Activated CD4-positive, alpha-beta T cell treated with anti-CD3 and anti-CD28 coated beads, Interleukin-2, amount 10 ng/mL, durations not matched to agents 7 days and 5 days (primary cell): Measurements from ENCODE around the gene ARID4B. TPM values are rescaled to one million over a fixed set of nuclear protein-coding genes. Genes with fewer than 3 reads are reported as not detected.
"Not testable (repeated sequence)": the region's sequence is repeated elsewhere in the genome, so short reads cannot be mapped to it uniquely, and the experiment has no call there.

Experiments
- CTCF ChIA-PET: fragments of 350-600 bp; sonication (Branson Sonifier 250); formaldehyde crosslinking; loops from one replicate; lab custom pipeline; 2021; ENCODE audit warnings: antibody characterized with exemption; lab: Charles Lee
- POLR2A ChIA-PET: fragments of 350-600 bp; sonication (Branson Sonifier 250); formaldehyde crosslinking; loops from one replicate; lab custom pipeline; 2021; ENCODE audit warnings: antibody characterized with exemption; lab: Charles Lee
- DNase-seq: peaks from one replicate; pipeline ENCODE4 v3.0.0-alpha.2; 2020
- H3K27ac Mint-ChIP-seq: one replicate; pipeline ENCODE4 v1.8.0; 2021; ENCODE audit warnings: mild to moderate bottlenecking, moderate library complexity, mixed read lengths
- H3K27me3 Mint-ChIP-seq: one replicate; pipeline ENCODE4 v1.8.0; 2021; ENCODE audit warnings: mixed read lengths
- H3K36me3 Mint-ChIP-seq: one replicate; pipeline ENCODE4 v1.8.0; 2021; ENCODE audit warnings: low read depth, mixed read lengths
- H3K4me1 Mint-ChIP-seq: one replicate; pipeline ENCODE4 v1.8.0; 2021; ENCODE audit warnings: mixed read lengths
- H3K4me3 Mint-ChIP-seq: one replicate; pipeline ENCODE4 v1.8.0; 2021; ENCODE audit warnings: mild to moderate bottlenecking, moderate library complexity, mixed read lengths
- H3K9me3 Mint-ChIP-seq: one replicate; pipeline ENCODE4 v1.8.0; 2021; ENCODE audit warnings: mixed read lengths
- total RNA-seq, 2 experiments: library from RNA; stranded (reverse); gene quantifications; one replicate each; pipeline ENCODE4 v1.2.3, GENCODE V29; 2021

ARID4B gene
- total RNA-seq, 2 experiments from 2014 or later = 43.7 to 47.3 TPM

DNA sequence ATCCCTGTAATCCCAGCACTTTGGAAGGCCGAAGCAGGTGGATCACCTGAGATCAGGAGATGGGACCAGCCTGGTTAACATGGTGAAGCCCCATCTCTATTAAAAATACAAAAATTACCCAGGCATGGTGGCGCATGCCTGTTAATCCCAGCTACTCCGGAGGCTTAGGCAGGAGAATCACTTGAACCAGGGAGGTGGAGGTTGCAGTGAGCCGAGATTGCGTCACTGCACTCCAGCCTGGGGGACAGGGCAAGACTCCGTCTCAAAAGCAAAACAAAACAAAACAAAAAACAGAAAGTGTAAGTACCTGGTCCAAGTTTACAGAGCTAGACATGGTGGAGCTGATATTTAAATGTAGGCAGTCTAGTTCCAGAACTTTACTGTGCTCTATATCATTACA lies 69.9 kb downstream of the ARID4B start:
- Mint-ChIP-seq H3K27ac (peak overlapping the region; percentile 46), H3K4me1 (peaks cover 36% of the 10 kb centered on the region), H3K36me3 (peaks cover 18% of the 10 kb centered on the region)
- DNase-seq, H3K27me3 Mint-ChIP-seq, H3K4me3 Mint-ChIP-seq, POLR2A ChIA-PET, H3K9me3 Mint-ChIP-seq: not testable (repeated sequence)
- CTCF ChIA-PET = interaction anchor here (0.7 to 1.3 kb wide), 6 partner anchors 9 to 247 kb away, joined by 3 to 5 read pairs (median 3); no protein-coding TSS in a partner anchor

DNA sequence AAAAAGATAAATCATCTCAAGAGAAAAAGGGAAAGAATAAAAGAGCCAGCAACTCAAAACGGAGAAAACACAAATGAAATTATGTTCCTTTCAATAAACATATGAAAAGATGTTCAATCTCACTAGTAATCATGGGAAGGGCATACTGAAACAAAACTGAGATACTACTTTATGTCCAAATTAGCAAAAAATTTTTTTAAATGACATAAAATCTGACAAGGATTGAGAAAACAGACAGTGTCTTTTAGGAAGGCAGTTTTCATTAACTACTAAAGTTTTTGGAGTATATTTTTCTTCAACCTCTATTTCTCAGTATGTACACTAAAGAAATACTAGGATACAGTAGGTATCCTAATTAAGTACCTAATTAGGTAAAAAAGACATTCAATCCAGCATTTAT lies 73.3 kb downstream of the ARID4B start:
- Mint-ChIP-seq H3K4me1 (peaks cover 32% of the 10 kb centered on the region), H3K4me3 (no peak overlapping the region), H3K27me3 (no peaks in the 10 kb centered on the region), H3K9me3 (no peaks in the 10 kb centered on the region), H3K36me3 (peaks cover 15% of the 10 kb centered on the region), H3K27ac (no peak overlapping the region)
- ChIA-PET POLR2A (no interaction called here), CTCF (interaction anchor here (1.0 kb wide), 1 partner anchor 161 kb away, joined by 3 read pairs; no protein-coding TSS in a partner anchor)
- no peak for DNase-seq

DNA sequence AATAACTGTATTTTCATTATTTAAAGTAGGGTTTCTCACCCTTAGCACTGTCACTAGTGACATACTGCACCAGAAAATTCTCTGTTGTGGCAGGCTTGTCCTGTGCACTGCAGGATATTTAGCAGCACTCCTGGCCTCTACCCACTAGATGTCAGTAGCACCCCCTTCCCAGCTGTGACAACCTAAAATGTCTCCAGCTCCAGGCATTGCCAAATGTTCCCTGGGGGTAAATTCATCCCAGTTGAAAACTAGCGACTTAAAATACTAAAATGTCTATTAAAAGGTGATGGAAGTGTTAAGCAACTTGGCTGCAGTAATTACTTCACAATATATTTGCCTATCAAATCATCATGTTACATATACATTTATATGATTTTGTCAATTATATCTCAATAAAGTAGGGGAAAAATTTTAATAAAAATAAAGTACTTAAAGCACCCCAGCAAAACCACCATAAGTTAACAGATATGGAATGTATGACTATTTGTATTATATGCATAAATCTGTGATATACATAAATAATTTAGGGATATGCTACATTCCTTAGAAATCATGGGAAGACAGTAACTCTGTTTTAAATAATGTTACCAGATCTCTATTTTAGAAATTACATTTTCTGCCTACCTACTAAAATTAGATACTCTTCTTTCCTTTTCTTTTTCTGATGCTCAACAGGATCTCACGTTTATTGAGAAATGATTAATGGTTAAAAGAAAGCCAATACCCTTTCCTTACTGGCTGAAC lies 74.6 kb downstream of the ARID4B start:
- H3K27ac Mint-ChIP-seq = no peak overlapping the region
- ChIA-PET POLR2A (no interaction called here), CTCF (interaction anchor here (0.7 to 2.1 kb wide), 3 partner anchors 155 to 251 kb away, joined by 3 to 7 read pairs (median 5); partner anchors contain the start of gene B3GALNT2)
- no peaks in the 10 kb centered on the region for H3K9me3 Mint-ChIP-seq
- H3K36me3 Mint-ChIP-seq = peaks cover 12% of the 10 kb centered on the region
- H3K4me1 Mint-ChIP-seq = peaks cover 22% of the 10 kb centered on the region
- no peak overlapping the region for H3K4me3 Mint-ChIP-seq
- peak; percentile 74 for DNase-seq
- H3K27me3 Mint-ChIP-seq = no peaks in the 10 kb centered on the region

DNA sequence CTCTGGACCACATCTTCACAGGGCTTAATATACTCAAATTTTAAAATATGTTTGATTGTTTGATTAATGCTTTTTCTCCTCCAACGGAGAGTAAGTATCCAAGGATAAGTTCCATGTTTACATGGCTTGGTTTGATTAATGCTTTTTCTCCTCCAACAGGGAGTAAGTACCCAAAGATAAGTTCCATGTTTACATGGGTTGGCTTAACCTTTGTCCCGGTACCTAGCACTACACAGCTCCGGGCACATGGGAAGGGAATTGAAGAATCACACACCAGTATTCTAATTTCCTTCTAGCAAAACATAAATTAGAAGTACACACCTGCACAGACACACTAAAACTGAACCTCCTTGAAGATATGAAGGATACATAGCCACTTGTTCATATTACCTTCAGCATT lies 77.5 kb downstream of the ARID4B start:
- CTCF ChIA-PET = interaction anchor here (0.6 to 1.0 kb wide), 3 partner anchors 126 to 324 kb away, joined by 3 to 6 read pairs (median 3); no protein-coding TSS in a partner anchor
- Mint-ChIP-seq H3K27me3 (no peaks in the 10 kb centered on the region), H3K27ac (no peak overlapping the region), H3K4me1 (peaks cover 26% of the 10 kb centered on the region), H3K4me3 (no peak overlapping the region), H3K36me3 (peaks cover 14% of the 10 kb centered on the region), H3K9me3 (no peaks in the 10 kb centered on the region)
- DNase-seq = no peak
- POLR2A ChIA-PET = interaction anchor here (0.7 kb wide), 1 partner anchor 357 kb away, joined by 4 read pairs; no protein-coding TSS in a partner anchor

DNA sequence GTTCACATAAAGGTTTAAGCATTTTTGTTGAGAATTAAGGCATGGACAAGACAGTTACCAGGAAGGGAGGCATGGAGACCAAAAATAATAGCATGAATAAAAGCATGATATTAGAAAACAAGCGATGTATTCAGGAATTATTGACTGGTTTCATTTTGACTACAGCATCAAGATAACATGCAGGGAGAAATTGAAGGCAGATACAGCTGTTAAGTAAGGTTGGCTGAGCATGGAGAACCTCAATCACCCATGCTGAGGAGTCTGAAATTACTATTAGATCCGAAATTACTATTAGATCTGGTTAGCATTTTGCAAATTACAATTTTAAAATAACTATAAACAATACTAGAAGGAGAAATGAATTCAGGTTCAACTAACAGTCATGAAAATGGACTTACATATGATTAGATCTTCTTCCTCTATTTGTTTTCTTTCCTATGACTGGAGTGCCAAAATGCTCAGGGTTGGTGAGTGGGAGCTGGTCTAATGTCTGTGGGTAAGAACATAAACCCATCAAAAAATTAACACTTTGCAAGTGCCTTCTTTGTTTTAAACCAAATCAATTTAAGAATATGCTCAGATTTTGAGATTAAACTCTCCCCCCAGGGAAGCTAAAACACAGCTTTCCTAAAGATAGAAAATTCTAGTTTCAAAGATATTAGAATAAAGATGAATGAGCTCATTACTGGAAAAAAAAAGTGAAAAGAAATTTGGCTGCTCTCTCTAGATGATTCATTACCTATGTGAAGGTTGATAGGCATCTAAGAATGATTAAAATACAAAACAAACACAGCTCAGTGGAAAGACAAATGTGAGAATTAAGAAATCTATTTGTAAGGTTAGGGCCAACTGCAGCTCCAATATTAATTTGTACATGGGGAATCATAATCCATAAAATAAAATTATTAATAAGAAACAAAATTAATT lies 81.7 kb downstream of the ARID4B start:
- H3K27ac Mint-ChIP-seq = peak overlapping the region; percentile 31
- peaks cover 35% of the 10 kb centered on the region for H3K4me1 Mint-ChIP-seq
- H3K9me3 Mint-ChIP-seq = no peaks in the 10 kb centered on the region
- CTCF ChIA-PET = interaction anchor here (1.0 to 1.5 kb wide), 2 partner anchors 12 to 15 kb away, joined by 4 read pairs; no protein-coding TSS in a partner anchor
- H3K4me3 Mint-ChIP-seq = no peak overlapping the region
- H3K27me3 Mint-ChIP-seq = no peaks in the 10 kb centered on the region
- peaks cover 26% of the 10 kb centered on the region for H3K36me3 Mint-ChIP-seq
- no peak for DNase-seq
- POLR2A ChIA-PET = interaction anchor here (0.7 kb wide), 1 partner anchor 85 kb away, joined by 3 read pairs; the partner anchor contains the start of gene RBM34

DNA sequence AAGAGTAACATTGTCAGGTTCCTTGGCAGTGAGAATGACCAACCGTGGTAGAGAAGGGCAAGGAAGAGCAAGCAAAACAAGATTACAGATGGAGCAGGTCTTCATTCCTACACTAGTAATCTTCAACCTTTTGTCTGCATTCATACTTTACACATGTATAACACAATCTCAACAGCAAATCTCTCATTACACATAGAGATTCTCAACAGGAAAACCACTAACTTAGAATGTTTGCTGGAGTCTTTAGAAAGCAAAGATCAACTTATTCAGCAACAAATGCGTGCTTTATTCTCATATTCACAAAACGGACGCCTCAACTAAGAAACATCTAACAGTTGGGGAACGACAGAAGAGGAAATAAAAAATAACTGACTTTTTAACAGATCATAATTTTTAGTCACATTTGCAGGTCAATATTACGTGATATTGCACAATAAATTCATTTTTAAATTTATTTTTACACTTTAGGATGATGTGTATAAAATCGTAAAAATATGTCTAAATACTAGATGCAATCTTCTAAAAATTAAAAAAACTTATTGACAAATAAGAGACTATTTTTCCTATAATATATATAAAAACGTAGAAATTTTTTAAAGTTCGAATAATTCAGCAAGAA lies 82.9 kb downstream of the ARID4B start:
- H3K9me3 Mint-ChIP-seq = no peaks in the 10 kb centered on the region
- H3K27ac Mint-ChIP-seq = peak overlapping the region; percentile 57
- no peak overlapping the region for H3K4me3 Mint-ChIP-seq
- CTCF ChIA-PET = no interaction called here
- peaks cover 45% of the 10 kb centered on the region for H3K4me1 Mint-ChIP-seq
- H3K27me3 Mint-ChIP-seq = no peaks in the 10 kb centered on the region
- peaks cover 28% of the 10 kb centered on the region for H3K36me3 Mint-ChIP-seq
- no peak for DNase-seq
- POLR2A ChIA-PET = no interaction called here

DNA sequence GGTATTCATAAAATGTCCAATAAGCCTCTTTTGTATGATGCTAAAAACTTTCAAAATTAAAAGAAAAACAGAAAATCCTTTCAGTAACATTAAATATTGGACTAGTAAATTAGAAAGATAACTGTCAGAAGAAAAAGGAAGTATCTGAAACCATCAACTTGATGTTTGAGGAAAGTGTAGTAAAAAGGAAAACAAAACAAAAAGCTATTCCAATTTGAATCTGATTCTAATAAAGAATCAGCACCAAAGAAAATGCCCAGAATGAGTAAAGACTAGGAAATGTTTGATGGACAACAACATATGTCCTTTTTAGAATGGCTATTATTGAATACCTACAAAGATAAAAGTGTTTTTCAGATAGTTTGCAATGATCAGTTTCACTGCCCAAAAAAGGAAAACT lies 87.0 kb downstream of the ARID4B start:
- H3K9me3 Mint-ChIP-seq = no peaks in the 10 kb centered on the region
- no peak overlapping the region for H3K27ac Mint-ChIP-seq
- no peak overlapping the region for H3K4me3 Mint-ChIP-seq
- POLR2A ChIA-PET = no interaction called here
- no peaks in the 10 kb centered on the region for H3K27me3 Mint-ChIP-seq
- peaks cover 41% of the 10 kb centered on the region for H3K4me1 Mint-ChIP-seq
- DNase-seq = no peak
- H3K36me3 Mint-ChIP-seq = peaks cover 40% of the 10 kb centered on the region
- CTCF ChIA-PET = no interaction called here

DNA sequence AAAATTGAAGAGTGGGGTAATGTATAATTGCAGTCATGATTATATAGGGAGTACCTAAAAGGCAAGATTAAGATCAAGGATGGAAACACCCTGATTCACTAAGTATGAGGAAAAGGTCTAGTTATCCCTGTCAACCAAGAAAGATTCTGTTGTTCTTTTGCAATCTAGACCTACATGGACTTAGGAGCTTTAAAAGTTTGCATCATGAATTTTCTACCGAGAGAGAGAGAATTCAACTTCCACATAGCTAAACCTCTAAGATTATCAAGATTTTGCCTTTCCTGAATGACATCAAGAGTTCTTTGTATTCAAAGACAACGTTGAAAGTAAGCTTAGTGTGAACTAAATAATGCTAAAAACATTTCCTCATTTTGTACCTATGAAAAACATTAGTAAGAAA lies 88.1 kb downstream of the ARID4B start:
- DNase-seq = no peak
- H3K27ac Mint-ChIP-seq = no peak overlapping the region
- H3K27me3 Mint-ChIP-seq = no peaks in the 10 kb centered on the region

DNA sequence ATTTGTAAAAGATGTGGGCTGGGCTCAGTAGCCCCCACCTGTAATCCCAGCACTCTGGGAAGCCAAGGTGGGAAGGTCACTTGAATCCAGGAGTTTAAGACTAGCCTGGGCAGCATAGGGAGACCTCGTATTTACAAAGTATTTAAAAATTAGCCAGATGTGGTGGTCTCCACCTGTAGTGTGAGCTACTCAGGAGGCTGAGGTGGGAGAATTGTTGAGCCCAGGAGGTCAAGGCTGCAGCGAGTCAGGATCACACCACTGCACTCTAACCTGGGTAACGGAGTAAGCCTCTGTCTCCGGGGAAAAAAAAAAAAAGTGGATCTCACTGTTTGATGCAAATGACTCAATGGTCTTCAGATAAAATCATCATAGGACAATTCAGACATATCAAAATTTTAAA lies 89.4 kb downstream of the ARID4B start:
- no peak overlapping the region for H3K27ac Mint-ChIP-seq
- no peaks in the 10 kb centered on the region for H3K27me3 Mint-ChIP-seq
- ChIA-PET POLR2A (no interaction called here), CTCF (no interaction called here)
- peaks cover 31% of the 10 kb centered on the region for H3K36me3 Mint-ChIP-seq
- H3K4me3 Mint-ChIP-seq = no peak overlapping the region
- H3K9me3 Mint-ChIP-seq = no peaks in the 10 kb centered on the region
- DNase-seq = no peak
- peaks cover 26% of the 10 kb centered on the region for H3K4me1 Mint-ChIP-seq

More for the DNA sequence above, 88.1 kb downstream of the ARID4B start:
- ChIA-PET CTCF (interaction anchor here (0.6 to 1.2 kb wide), 4 partner anchors 14 to 737 kb away, joined by 3 to 6 read pairs (median 3); no protein-coding TSS in a partner anchor), POLR2A (no interaction called here)
- H3K4me3 Mint-ChIP-seq = no peak overlapping the region
- no peaks in the 10 kb centered on the region for H3K9me3 Mint-ChIP-seq
- peaks cover 39% of the 10 kb centered on the region for H3K36me3 Mint-ChIP-seq
- peaks cover 34% of the 10 kb centered on the region for H3K4me1 Mint-ChIP-seq

DNA sequence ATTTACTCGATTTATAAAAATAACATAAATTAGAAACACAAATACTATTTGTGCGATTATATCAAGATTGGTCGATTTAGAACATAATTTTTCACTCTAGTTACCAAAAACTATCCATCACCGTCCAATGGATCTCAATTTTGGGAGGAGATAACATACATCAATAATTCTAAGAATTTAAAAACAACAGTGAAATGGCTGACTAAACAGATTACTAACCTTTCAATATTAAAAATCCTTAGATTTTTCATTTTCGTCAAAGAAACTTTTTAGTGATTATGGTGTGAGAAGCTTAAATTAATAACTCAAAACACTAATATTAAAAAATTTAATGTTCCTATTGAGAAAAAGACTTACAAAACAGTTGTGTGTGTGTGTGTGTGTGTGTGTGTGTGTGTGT lies 91.9 kb downstream of the ARID4B start:
- ChIA-PET CTCF (interaction anchor here (0.6 to 2.1 kb wide), 5 partner anchors 10 to 362 kb away, joined by 3 to 8 read pairs (median 3); no protein-coding TSS in a partner anchor), POLR2A (no interaction called here)
- peaks cover 23% of the 10 kb centered on the region for H3K4me1 Mint-ChIP-seq
- H3K27ac Mint-ChIP-seq = no peak overlapping the region
- H3K27me3 Mint-ChIP-seq = no peaks in the 10 kb centered on the region
- H3K36me3 Mint-ChIP-seq = peaks cover 36% of the 10 kb centered on the region
- H3K9me3 Mint-ChIP-seq = no peaks in the 10 kb centered on the region
- H3K4me3 Mint-ChIP-seq = no peak overlapping the region
- DNase-seq = no peak

DNA sequence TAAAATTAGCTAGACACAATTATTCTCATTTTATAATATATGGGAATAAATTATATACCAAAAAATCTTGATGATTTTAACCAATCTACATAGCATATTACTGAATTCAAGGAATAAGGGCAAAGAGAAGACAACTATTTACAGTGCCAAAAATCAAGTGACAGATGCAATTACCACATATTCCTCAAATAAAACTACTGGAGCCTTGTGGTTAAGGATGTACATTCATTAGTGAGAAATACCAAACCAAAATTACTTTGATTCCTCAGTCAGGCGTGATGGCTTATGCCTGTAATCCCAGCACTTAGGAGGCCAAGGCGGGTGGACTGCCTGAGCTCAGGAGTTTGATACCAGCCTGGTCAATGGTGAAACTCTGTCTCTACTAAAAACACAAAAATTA lies 98.1 kb downstream of the ARID4B start:
- peaks cover 2% of the 10 kb centered on the region for H3K4me1 Mint-ChIP-seq
- POLR2A ChIA-PET = no interaction called here

DNA sequence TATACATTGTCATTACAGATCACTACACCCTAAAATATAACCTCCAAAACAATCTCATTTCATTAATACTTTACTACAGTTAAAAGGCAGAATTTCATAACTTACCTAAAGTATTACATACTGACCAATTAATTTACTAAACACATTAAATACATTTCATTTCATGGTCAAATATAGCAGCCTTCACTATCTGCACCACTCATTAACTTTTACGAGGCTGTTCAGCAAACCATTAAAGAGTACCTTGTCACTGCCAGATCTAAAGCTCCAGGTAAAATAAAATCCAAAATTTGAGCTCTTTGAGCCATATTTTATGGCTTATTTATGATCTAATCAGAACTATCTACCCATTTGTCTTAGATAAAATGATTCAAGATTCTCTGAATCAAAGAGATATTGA lies 100.6 kb downstream of the ARID4B start:
- DNase-seq = no peak
- peaks cover 2% of the 10 kb centered on the region for H3K4me1 Mint-ChIP-seq
- CTCF ChIA-PET = interaction anchor here (0.6 to 2.6 kb wide), 4 partner anchors 9 to 32 kb away, joined by 3 to 8 read pairs (median 4); no protein-coding TSS in a partner anchor
- no peak overlapping the region for H3K27ac Mint-ChIP-seq
- no peaks in the 10 kb centered on the region for H3K27me3 Mint-ChIP-seq
- H3K4me3 Mint-ChIP-seq = no peak overlapping the region
- no peaks in the 10 kb centered on the region for H3K9me3 Mint-ChIP-seq
- POLR2A ChIA-PET = no interaction called here
- H3K36me3 Mint-ChIP-seq = peaks cover 34% of the 10 kb centered on the region

More for the DNA sequence above, 98.1 kb downstream of the ARID4B start:
- Mint-ChIP-seq H3K9me3 (no peaks in the 10 kb centered on the region), H3K27me3 (no peaks in the 10 kb centered on the region), H3K4me3 (no peak overlapping the region), H3K27ac (no peak overlapping the region), H3K36me3 (peaks cover 29% of the 10 kb centered on the region)
- DNase-seq = no peak
- CTCF ChIA-PET = interaction anchor here (1.0 to 1.1 kb wide), 3 partner anchors 11 to 275 kb away, joined by 3 to 4 read pairs (median 3); no protein-coding TSS in a partner anchor
